GM12891 (cell line): Measurements from ENCODE around the gene CALN1.

Experiments used
- PAX5 ChIP-seq: IDR thresholded peaks from 2 replicates; pipeline ENCODE4 v1.6.1; 2011; ENCODE audit warnings: low read length, moderate library complexity, mild to moderate bottlenecking; ENCODE audit not compliant: insufficient read depth, severe bottlenecking
- POLR2A ChIP-seq: IDR thresholded peaks from 2 replicates; pipeline ENCODE4 v1.6.1; 2011; ENCODE audit warnings: low read depth, low read length, control low read depth
- POLR2AphosphoS5 ChIP-seq: IDR thresholded peaks from 2 replicates; pipeline ENCODE4 v1.6.1; 2011; ENCODE audit warnings: low read depth, low read length, control low read depth
- POU2F2 ChIP-seq: IDR thresholded peaks from 2 replicates; pipeline ENCODE4 v1.6.1; 2011; ENCODE audit warnings: low read depth, mild to moderate bottlenecking, control low read depth, low read length, moderate library complexity
- SPI1 ChIP-seq: IDR thresholded peaks from 2 replicates; pipeline ENCODE4 v1.6.1; 2011; ENCODE audit warnings: low read depth, low read length, control low read depth
- TAF1 ChIP-seq: IDR thresholded peaks from 2 replicates; pipeline ENCODE4 v1.6.1; 2011; ENCODE audit warnings: low read depth, low read length, control low read depth

DNA sequence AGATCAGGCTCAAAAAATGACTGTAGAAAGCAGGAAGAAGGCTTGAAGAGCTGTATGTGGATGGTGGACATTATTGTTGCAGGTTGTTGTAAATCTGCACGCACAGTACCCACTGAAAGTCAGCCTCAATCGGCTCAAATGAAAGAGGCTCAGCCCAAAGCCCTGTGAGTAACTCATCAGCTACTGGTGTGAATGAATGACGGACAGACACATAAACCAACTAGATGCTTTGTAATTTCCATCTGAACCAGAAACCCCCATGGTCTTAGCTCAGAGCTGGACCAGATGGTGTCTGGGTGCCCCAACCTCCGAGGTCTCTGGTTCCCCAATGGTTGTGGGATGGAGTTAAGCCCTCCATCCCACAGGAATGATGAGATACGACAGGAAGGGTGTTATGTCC is 7.4 kb downstream of the CALN1 start:
- TF ChIP-seq TAF1 = no peak
- TF ChIP-seq POLR2A = no peak
- TF ChIP-seq POLR2AphosphoS5 = no peak
- no peak for TF ChIP-seq PAX5
- TF ChIP-seq SPI1 = no peak
- no peak for TF ChIP-seq POU2F2
